HAP-1 (cell line): ENCODE data around the gene POLR1C.

Experiments used
- DNase-seq, 2 experiments: peaks; one replicate each; pipeline ENCODE4 v3.0.0-alpha.2; 2016 to 2020; ENCODE audit warnings: low spot score in 2 of 2
- H3K27me3 ChIP-seq: fragments of 250-450 bp; sonication (Bioruptor Pico); 2 replicates; pipeline ENCODE4 v1.5.1; 2020; ENCODE audit warnings: low read depth, mild to moderate bottlenecking, moderate library complexity
- H3K36me3 ChIP-seq: fragments of 250-450 bp; sonication (Bioruptor Pico); replicated peaks from 2 replicates; pipeline ENCODE4 v1.5.1; 2020; ENCODE audit warnings: mild to moderate bottlenecking
- H3K4me1 ChIP-seq: fragments of 250-450 bp; sonication (Bioruptor Pico); 2 replicates; pipeline ENCODE4 v1.5.1; 2020; ENCODE audit warnings: mild to moderate bottlenecking
- H3K4me3 ChIP-seq: fragments of 250-450 bp; sonication (Bioruptor Pico); 2 replicates; pipeline ENCODE4 v1.5.1; 2020; ENCODE audit warnings: mild to moderate bottlenecking, moderate library complexity
- H3K9me3 ChIP-seq: fragments of 250-450 bp; sonication (Bioruptor Pico); 2 replicates; pipeline ENCODE4 v1.5.1; 2020; ENCODE audit warnings: mild to moderate bottlenecking, moderate library complexity
- in situ Hi-C: fragments of 300-500 bp; cut with MboI; formaldehyde crosslinking; loops from 3 replicates; pipeline ENCODE4 v1.14.3; 2020; ENCODE audit warnings: low sequenced_read_pairs, inconsistent platforms, mixed read lengths

The POLR1C gene

DNA sequence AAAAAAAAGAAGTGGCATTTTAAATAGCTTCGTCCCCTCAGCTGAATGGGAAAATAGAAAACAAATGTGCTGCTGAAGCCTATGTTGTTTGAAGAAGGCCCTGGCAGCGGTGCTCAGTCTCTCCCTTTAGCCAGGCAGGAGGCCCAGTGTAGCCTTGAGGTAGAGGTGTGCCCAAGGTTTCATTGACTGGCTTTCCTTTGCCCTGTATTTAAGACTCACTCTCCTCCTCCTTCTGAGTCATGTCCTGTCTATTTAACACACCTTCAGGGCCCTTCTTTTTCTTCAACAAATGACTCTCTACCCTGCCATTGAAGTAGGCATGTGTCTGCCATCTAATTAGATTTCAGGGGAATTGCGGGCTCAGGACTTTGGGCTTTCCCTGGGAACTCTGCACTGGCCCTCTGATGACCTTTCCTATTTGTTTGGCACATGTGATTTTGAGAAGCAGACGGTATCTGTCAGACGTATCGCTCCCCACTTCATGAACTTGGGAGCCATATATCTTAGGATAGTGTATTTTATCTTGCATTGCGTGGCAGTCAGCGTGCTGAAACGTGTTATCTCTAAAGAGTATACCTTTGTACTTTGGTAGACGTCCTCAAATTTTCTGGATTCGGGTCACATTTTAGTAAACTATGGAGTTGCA, 35.2 kb upstream of the POLR1C start:
- H3K4me1 ChIP-seq = peaks cover 8% of the 10 kb centered on the region
- in situ Hi-C loops = no loop called here
- no peaks in the 10 kb centered on the region for H3K9me3 ChIP-seq
- H3K36me3 ChIP-seq = no peaks in the 10 kb centered on the region; the same call in 1 of the 2 replicates
- H3K27me3 ChIP-seq = no peaks in the 10 kb centered on the region
- no peak for DNase-seq
- H3K4me3 ChIP-seq = no peak overlapping the region

DNA sequence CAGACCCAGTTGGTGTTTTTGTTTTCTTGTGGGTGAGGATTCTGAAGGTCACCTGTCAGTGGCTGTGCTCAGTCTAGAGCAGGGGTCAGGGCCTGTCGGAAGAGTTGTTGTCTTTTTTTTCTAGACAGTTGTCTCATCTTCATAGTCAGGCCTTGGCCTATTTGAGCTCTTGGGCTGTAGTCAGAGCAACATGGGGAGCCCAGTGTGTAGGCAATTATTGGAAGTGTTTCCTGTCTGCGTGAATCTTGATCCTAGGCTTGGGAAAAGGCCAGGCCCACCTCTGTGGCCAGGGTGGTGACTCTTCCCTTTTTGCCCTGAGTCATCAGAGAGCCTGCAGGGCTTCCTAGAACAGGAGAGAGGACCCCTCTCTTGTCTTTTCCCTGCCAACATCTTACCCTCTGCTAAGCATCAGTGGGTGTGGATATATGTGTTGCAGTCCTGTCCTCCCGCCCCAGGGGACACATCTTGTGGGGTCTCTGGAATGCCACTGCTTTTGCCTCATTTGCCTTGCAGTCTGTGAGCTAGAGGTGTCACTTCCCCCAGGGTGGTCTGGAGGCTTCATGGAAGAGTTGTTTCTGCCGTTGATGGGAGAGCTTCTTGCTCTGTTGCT, 28.1 kb upstream of the POLR1C start:
- Histone ChIP-seq H3K4me1 (no peaks in the 10 kb centered on the region), H3K4me3 (no peak overlapping the region), H3K36me3 (no peaks in the 10 kb centered on the region), H3K9me3 (no peaks in the 10 kb centered on the region), H3K27me3 (no peaks in the 10 kb centered on the region)
- no peak for DNase-seq
- in situ Hi-C loops = no loop called here

DNA sequence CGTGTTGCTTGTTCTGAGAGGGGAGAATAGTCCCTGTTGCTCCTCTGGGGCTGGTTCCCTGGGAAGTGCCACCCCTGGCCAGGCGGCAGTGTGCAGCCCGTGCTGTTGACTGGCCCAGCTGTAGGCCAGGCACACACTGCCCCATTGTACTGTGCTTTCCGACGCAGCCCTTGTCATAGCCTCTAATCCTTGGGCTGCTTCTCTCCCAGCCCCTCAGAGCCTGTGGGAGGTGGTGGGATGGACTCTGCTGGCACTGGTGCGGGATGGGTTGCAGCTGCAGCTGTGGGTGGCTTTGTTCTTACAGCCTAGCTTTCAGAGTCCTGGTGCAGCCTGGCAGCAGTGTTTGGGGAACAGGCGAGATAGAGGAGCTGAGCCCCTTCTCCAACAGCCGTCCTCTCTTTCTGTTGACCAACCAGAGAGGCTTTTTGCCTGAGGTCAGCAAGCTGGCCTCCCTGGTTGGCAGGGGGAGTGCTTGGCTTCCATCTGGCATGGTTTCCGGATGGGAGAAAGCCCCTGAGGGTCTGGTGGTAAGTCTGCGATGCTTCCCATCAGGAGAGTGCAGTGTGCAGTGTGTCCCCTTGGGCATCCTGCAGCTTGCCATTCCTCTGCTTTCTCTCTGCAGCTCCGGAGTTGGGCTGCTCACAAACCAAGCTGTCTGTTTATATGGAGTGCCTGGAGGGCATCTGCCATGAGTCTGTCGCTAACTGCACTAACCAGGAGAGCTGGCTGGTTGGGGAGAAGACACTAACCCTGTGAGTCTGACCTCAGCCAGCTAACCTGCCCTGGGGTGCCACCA, 27.4 kb upstream of the POLR1C start:
- no peaks in the 10 kb centered on the region for H3K27me3 ChIP-seq
- no peaks in the 10 kb centered on the region for H3K36me3 ChIP-seq
- no peaks in the 10 kb centered on the region for H3K9me3 ChIP-seq
- no peak for DNase-seq
- H3K4me1 ChIP-seq = no peaks in the 10 kb centered on the region
- in situ Hi-C loops = no loop called here
- no peak overlapping the region for H3K4me3 ChIP-seq

DNA sequence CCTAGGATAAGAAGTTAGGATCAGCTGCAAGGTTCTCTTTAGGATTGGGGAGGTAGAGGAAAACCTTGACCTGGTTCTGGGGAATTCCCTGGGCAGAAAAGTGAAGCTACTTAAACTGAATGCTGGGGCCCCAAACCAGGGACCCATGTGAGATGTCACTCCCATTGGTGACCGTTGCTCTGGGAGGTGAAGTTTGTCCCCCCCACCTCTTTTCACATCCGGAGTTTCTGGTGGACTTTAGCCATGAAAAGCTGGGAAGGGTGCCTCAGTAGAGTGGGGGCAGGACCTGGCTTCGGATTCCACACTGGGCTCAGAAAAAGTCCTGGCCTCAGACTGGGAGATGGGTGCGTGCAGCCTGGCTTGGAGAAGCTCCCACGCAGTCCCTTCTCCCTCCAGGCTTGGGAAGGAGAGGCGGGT, 26.4 kb upstream of the POLR1C start:
- in situ Hi-C loops = no loop called here

DNA sequence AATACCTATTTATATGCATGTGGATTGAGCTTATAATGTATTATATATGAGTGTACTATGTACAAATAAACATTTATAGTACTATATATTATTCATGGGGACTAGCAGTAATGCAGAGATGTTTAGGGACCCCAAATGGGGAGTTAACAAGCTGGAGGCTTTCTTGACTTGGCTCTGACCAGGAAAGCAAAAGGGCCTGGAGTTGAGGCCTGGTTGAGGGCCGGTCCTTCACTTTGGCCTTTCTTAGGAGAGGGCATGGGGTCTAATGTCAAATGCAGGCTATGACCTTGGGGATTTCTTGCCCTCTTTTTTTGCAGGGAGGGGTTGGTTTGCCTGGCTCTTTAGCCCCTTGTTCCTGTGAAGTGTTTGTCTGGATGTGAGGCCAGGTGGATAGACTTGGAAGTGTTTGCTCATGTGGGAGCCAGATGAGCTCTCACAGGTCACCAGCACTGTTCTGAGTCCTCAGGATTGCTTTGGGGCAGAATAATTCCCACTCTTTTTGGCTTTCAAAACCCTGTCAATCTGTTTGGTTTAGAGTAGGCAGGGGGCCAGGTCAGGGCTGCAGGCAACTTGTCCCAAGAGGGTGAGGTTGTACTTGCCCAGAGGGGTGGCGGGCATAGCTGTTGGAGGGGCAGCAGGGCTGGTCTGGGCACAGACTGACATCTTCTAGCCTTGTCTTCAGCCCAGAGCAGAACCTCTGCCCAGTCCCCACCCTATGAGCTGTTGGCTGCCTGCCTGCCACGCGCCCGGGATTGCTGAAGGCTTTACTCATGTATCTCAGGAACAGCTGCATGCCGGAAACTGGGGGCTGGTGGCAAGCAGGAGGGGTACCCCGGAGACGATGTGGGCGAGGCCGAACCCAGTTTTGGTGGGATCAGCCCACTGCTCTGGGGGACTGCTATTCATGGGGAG, 24.9 kb upstream of the POLR1C start:
- no peaks in the 10 kb centered on the region for H3K4me1 ChIP-seq
- H3K4me3 ChIP-seq = no peak overlapping the region
- no peaks in the 10 kb centered on the region for H3K36me3 ChIP-seq
- in situ Hi-C loops = no loop called here
- DNase-seq = no peak
- no peaks in the 10 kb centered on the region for H3K9me3 ChIP-seq
- H3K27me3 ChIP-seq = no peaks in the 10 kb centered on the region

More for the DNA sequence above, 26.4 kb upstream of the POLR1C start:
- no peaks in the 10 kb centered on the region for H3K36me3 ChIP-seq
- no peaks in the 10 kb centered on the region for H3K27me3 ChIP-seq
- no peaks in the 10 kb centered on the region for H3K4me1 ChIP-seq
- no peak for DNase-seq
- H3K9me3 ChIP-seq = no peaks in the 10 kb centered on the region
- H3K4me3 ChIP-seq = no peak overlapping the region

DNA sequence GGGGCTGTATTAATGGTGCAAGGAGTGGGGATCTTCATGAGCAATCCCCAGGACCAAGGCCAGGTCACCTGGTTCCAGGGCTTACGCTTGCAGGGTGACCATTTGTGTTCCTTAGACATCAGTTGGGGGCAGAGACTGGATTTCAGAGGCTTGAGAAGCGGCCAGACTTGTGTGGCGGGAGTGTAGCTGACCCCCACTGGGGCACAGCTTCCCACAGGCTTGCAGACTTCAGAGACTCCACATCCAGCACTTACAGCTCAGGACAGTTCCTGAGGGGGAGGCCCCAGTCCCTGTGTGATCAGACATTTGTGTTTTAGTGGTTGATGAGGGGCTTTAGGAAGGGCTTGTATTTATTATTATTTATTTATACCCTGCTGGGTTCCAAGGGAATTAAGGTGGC, 24.2 kb upstream of the POLR1C start:
- in situ Hi-C loops = no loop called here
- Histone ChIP-seq H3K36me3 (0 out of 2 replicates have a peak, but pooled peaks cover 2% of the 10 kb centered on the region), H3K9me3 (no peaks in the 10 kb centered on the region), H3K4me3 (no peak overlapping the region), H3K27me3 (no peaks in the 10 kb centered on the region), H3K4me1 (no peaks in the 10 kb centered on the region)
- DNase-seq = no peak

DNA sequence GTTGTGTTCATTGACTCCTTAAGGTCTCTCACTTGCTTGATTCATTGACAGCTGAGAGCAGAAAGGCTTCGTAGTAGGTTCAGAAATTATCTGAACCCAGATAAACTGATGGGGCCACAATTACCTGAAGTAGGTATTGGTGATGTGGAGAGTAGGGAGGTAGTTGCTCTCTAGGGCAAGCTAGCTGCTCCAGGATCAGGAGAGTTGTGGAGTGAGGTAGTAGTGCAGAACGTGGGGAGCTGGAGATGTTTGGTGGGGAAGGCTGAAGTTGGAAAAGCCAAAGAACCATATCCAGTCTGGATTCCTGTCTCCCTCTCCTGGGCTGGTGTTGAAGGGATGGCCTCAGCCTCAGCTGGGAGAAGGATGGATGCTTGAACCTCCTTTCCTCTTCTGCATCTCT, 23.7 kb upstream of the POLR1C start:
- DNase-seq = no peak
- no peak overlapping the region for H3K4me3 ChIP-seq
- peaks cover 4% of the 10 kb centered on the region for H3K36me3 ChIP-seq
- no peaks in the 10 kb centered on the region for H3K27me3 ChIP-seq
- H3K9me3 ChIP-seq = no peaks in the 10 kb centered on the region
- H3K4me1 ChIP-seq = no peaks in the 10 kb centered on the region
- in situ Hi-C loops = no loop called here

DNA sequence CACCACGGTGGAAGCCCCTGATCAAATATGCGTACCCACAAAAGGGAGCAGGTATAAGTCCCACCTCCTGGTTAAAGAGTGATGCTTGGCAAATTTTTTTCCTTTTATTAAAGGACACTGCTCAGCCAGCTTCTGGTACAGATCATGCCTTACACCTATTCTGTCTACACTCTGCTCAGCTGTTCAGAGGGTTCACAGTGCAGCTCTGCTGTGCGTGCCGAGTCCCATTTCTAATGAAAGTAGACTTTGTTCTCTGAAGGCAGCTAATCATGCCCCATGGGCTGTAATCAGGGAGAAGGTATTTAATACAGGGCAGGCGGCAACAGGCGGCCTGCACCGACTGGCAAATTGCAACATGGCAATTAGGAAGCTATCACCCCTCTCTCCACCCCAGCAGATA, 23.1 kb upstream of the POLR1C start:
- Histone ChIP-seq H3K27me3 (no peaks in the 10 kb centered on the region), H3K4me3 (no peak overlapping the region), H3K4me1 (no peaks in the 10 kb centered on the region), H3K9me3 (no peaks in the 10 kb centered on the region), H3K36me3 (peaks cover 10% of the 10 kb centered on the region)
- no peak for DNase-seq
- in situ Hi-C loops = no loop called here

DNA sequence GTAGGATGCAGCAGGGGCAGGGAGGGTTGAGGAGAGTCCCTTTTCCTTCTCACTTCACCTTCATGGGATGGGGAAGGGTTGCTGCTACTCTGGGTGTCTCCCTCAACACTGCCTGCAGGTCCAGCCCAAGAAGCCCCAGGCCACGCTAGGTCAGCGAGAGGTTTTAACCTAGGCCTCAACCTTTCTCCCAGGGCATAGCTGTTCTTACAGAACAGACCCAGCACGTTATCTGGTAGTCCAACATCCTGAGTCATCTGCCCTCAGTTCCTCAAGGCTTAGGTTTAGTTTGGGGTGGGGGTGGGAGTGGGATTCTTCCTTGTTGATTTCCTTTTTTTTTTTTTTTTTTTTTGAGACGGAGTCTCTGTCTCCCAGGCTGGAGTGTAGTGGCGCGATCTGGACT, 22.6 kb upstream of the POLR1C start:
- no peak for DNase-seq

DNA sequence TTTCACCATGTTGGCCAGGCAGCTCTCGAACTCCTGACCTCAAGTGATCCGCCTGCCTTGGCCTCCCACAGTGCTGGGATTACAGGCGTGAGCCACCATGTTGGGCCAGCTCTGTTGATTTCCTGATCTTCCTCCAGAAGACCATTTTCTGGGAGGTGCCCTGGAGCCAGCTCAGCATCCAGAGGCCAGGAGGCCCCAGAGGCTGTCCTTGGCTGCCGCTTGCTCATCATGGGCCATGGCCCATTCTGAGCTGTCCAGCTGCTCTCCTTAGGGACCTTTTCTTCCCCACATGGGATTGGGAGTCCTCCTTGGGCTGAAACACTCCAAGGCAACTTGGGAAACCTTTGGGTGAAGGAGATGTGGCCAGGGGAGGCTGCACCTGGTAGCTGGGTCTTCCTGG, 22.1 kb upstream of the POLR1C start:
- peaks cover 17% of the 10 kb centered on the region for H3K36me3 ChIP-seq
- DNase-seq = no peak
- H3K4me1 ChIP-seq = no peaks in the 10 kb centered on the region
- no peaks in the 10 kb centered on the region for H3K9me3 ChIP-seq
- H3K4me3 ChIP-seq = no peak overlapping the region
- in situ Hi-C loops = no loop called here
- H3K27me3 ChIP-seq = no peaks in the 10 kb centered on the region

More for the DNA sequence above, 22.6 kb upstream of the POLR1C start:
- in situ Hi-C loops = no loop called here
- H3K4me1 ChIP-seq = no peaks in the 10 kb centered on the region
- no peak overlapping the region for H3K4me3 ChIP-seq
- H3K27me3 ChIP-seq = no peaks in the 10 kb centered on the region
- H3K36me3 ChIP-seq = peaks cover 15% of the 10 kb centered on the region
- H3K9me3 ChIP-seq = no peaks in the 10 kb centered on the region

DNA sequence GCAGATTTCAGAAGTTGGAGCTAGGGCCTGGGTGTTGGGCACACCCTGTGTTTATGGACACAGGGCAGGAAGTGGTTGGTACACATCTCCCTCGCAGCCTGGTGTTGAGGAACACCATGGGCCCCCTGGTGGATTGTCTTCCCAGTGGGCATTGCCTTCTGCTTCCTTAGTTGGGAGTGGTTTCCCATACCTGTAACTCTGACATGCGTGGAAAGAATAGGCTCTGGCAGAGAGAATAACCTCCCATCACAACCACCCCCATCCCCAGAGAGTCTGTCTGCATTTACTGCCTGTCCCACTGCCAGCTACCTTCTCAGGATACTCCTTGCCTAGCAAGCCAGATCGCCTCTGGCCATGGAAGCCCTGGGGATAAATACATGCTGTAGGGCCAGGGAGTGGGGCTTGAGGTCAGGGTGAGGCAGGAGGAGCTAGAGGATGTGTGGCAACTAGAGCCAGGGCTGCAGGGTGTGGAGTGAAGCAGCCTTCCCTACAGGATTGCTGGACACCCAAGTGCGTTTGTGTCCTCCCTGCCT, 21.4 kb upstream of the POLR1C start:
- H3K36me3 ChIP-seq = peaks cover 23% of the 10 kb centered on the region
- no peaks in the 10 kb centered on the region for H3K4me1 ChIP-seq
- H3K4me3 ChIP-seq = no peak overlapping the region
- no peaks in the 10 kb centered on the region for H3K9me3 ChIP-seq
- no peaks in the 10 kb centered on the region for H3K27me3 ChIP-seq
- no peak for DNase-seq
- in situ Hi-C loops = no loop called here

DNA sequence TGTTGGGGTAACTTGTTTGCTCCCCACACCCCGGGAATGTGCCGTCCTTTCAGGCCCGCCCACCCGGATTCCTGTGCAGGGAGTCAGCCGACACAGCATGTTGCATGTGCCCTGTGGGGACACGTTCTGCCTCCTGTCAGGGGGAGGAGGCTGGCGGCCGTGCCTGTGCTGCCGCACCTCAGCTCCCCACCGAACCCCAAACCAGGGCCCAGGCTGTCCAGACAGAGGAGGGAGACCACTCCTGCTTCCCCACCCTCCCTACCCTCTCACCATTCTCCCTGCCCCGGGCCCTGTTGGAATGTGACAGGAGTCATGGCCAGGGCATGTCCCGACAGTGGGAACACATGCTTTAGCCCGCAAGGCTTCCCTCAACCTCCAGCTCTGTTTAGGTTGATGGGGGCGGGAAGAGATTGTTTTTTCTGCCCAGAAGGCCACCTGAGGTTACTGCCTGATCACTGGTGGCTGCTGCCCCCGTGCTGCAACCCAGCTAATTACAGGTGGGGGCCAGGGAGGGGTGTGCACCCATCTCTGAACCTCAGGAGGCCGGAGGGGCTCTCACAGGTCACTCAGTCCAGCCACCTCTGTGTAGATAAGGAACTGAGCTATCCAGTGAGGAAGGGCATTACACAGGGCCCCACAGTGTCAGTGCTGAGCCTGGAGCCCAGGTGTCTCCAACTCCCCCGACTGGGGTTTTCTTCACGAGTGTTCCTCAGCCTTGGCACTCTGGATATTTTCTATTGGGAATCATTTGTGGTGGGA, 20.3 kb upstream of the POLR1C start:
- Histone ChIP-seq H3K4me3 (no peak overlapping the region), H3K36me3 (peaks cover 32% of the 10 kb centered on the region), H3K27me3 (no peaks in the 10 kb centered on the region), H3K9me3 (no peaks in the 10 kb centered on the region), H3K4me1 (no peaks in the 10 kb centered on the region)
- in situ Hi-C loops = no loop called here
- DNase-seq = peak in 1 of 2 experiments; percentile 35

DNA sequence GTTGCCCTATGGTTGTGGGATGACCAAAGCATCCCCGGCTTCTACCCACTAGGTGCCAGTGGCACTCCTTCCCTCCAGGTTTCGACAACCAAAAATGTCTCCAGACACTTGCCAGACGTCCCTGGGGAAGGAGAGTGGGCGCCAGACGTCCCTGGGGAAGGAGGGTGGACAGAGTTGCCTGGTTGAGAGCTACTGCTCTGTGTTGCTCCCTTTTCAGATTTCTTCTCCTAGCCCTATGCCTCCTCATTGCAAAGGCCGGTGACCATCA, 19.8 kb upstream of the POLR1C start:
- H3K4me3 ChIP-seq = no peak overlapping the region
- no peak for DNase-seq
- H3K9me3 ChIP-seq = no peaks in the 10 kb centered on the region
- no peaks in the 10 kb centered on the region for H3K4me1 ChIP-seq
- in situ Hi-C loops = no loop called here
- H3K27me3 ChIP-seq = no peaks in the 10 kb centered on the region
- peaks cover 33% of the 10 kb centered on the region for H3K36me3 ChIP-seq
